ENCODE results near the gene MFAP3L.
A peak's percentile ranks its signal among the peaks of the same experiment; 100 is the strongest.

Gene MFAP3L

GRCh38 chr4:169940460-169940859, 85.7 kb downstream of the MFAP3L start:
- no peak for DNase-seq (ENCODE audit: low read depth)
- TF ChIP-seq CTCF (IDR thresholded peaks at IDR 0.05; ENCODE audit: low read depth, low read length, missing control alignments) = peak; percentile 34
- H3K4me3 ChIP-seq (ENCODE audit: low read depth, low read length) = no peak overlapping the region
- in situ Hi-C loops (cut with HindIII; ENCODE audit: low sequenced_read_pairs) = no loop called here
